ENCODE data around the gene MYO7B. TPM values are rescaled to one million over a fixed set of nuclear protein-coding genes. Genes with fewer than 3 reads are reported as not detected.

Gene MYO7B
- polyA plus RNA-seq, 1 of the 3 experiments (the other 2 are of a cell fraction), result 0.08 TPM

DNA sequence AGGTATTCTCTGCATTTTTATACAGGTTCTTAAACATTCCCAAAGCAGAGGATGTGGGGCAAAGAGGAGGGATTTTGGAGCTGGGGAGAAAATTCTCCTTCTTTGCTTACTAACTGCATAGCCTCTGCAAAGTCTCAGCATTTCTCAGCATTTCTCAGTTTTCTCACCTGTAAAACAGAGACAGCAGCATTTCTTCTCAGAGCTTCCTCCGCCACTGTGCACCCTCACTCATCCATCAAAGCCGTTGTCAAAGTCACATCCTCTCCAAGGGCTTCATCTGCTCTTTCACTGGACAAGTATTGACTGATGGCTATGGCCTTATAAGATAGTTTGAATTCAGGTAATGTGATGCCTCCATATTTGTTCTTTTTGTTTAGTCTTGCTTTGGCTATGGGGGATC lies 17.4 kb downstream of the MYO7B start:
- CTCF ChIA-PET, result no interaction called here
- Histone ChIP-seq H3K9me3 (no peaks in the 10 kb centered on the region), H3K9ac (no peak overlapping the region), H3K36me3 (replicated peaks in 1 of 2; ENCODE audit: control insufficient read depth in 1 of 2, insufficient read depth in 2 of 2, low read length in 1 of 2) (no peaks in the 10 kb centered on the region), H2AFZ (ENCODE audit: low read depth) (no peak overlapping the region), H3K4me1 (ENCODE audit: control insufficient read depth in 1 of 2, insufficient read depth in 2 of 2, low read depth in 1 of 2, low read length in 1 of 2) (no peaks in the 10 kb centered on the region), H4K20me1 (ENCODE audit: insufficient read depth) (no peaks in the 10 kb centered on the region), H3K27ac (ENCODE audit: low read depth in 2 of 2, low read length in 1 of 2) (no peak overlapping the region), H3K4me3 (ENCODE audit: low read depth in 2 of 2, low read length in 1 of 2) (no peak overlapping the region), H3K27me3 (ENCODE audit: insufficient read depth) (no peaks in the 10 kb centered on the region; the same call in 1 of the 2 replicates), H3K79me2 (ENCODE audit: insufficient read depth) (no peaks in the 10 kb centered on the region), H3F3A (replicated peaks; ENCODE audit: insufficient read depth) (no peaks in the 10 kb centered on the region), H3K9me2 (no peaks in the 10 kb centered on the region), H3K4me2 (no peak overlapping the region)
- POLR2A ChIA-PET, result no interaction called here
- no peak for DNase-seq
- 39% methylated on average over 2 of the region's 2 CpGs for WGBS (ENCODE audit: low lambda C conversion rate)
- TF ChIP-seq FOSL2 (IDR thresholded peaks at IDR 0.05; ENCODE audit: borderline replicate concordance, low read depth) (no peak), YY1 (IDR thresholded peaks at IDR 0.05; ENCODE audit: low read depth) (no peak), REST (IDR thresholded peaks at IDR 0.05; ENCODE audit: low read depth, low read length) (no peak), RAD21 (IDR thresholded peaks at IDR 0.05; ENCODE audit: low read length) (no peak), USF1 (IDR thresholded peaks at IDR 0.05; ENCODE audit: borderline replicate concordance, low read depth) (no peak), CHD2 (IDR thresholded peaks at IDR 0.05; ENCODE audit: low read length, partially characterized antibody) (no peak), GABPA (IDR thresholded peaks at IDR 0.05; ENCODE audit: low read depth) (no peak), EZH2phosphoT487 (IDR thresholded peaks at IDR 0.05; ENCODE audit: borderline replicate concordance, low read depth) (no peak), MXI1 (IDR thresholded peaks at IDR 0.05; ENCODE audit: low read depth, low read length) (no peak), RCOR1 (IDR thresholded peaks at IDR 0.05; ENCODE audit: low read length) (no peak), NRF1 (IDR thresholded peaks at IDR 0.05; ENCODE audit: low read depth, low read length) (no peak), FOXJ3 (CRISPR knock-in tag; IDR thresholded peaks at IDR 0.05) (no peak), MEF2A (IDR thresholded peaks at IDR 0.05; ENCODE audit: borderline replicate concordance, low read depth) (no peak), EP300 (IDR thresholded peaks at IDR 0.05; ENCODE audit: borderline replicate concordance in 1 of 2, low read depth in 1 of 2, low read length in 1 of 2) (no peak)
- TF ChIP-seq, protein P1, sequence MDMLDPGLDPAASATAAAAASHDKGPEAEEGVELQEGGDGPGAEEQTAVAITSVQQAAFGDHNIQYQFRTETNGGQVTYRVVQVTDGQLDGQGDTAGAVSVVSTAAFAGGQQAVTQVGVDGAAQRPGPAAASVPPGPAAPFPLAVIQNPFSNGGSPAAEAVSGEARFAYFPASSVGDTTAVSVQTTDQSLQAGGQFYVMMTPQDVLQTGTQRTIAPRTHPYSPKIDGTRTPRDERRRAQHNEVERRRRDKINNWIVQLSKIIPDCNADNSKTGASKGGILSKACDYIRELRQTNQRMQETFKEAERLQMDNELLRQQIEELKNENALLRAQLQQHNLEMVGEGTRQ (IDR thresholded peaks at IDR 0.05; ENCODE audit: borderline replicate concordance, low read depth, low read length), result no peak
- TF ChIP-seq, protein P2, sequence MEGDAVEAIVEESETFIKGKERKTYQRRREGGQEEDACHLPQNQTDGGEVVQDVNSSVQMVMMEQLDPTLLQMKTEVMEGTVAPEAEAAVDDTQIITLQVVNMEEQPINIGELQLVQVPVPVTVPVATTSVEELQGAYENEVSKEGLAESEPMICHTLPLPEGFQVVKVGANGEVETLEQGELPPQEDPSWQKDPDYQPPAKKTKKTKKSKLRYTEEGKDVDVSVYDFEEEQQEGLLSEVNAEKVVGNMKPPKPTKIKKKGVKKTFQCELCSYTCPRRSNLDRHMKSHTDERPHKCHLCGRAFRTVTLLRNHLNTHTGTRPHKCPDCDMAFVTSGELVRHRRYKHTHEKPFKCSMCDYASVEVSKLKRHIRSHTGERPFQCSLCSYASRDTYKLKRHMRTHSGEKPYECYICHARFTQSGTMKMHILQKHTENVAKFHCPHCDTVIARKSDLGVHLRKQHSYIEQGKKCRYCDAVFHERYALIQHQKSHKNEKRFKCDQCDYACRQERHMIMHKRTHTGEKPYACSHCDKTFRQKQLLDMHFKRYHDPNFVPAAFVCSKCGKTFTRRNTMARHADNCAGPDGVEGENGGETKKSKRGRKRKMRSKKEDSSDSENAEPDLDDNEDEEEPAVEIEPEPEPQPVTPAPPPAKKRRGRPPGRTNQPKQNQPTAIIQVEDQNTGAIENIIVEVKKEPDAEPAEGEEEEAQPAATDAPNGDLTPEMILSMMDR (IDR thresholded peaks at IDR 0.05), result no peak
- TF ChIP-seq, protein P3, sequence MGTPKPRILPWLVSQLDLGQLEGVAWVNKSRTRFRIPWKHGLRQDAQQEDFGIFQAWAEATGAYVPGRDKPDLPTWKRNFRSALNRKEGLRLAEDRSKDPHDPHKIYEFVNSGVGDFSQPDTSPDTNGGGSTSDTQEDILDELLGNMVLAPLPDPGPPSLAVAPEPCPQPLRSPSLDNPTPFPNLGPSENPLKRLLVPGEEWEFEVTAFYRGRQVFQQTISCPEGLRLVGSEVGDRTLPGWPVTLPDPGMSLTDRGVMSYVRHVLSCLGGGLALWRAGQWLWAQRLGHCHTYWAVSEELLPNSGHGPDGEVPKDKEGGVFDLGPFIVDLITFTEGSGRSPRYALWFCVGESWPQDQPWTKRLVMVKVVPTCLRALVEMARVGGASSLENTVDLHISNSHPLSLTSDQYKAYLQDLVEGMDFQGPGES (IDR thresholded peaks at IDR 0.05; ENCODE audit: low read depth, low read length), result no peak
